ENCODE data around the gene CELF2.
"Not testable (repeated sequence)": the region's sequence is repeated elsewhere in the genome, so short reads cannot be mapped to it uniquely, and the experiment has no call there.

The CELF2 gene

GRCh38 chr10:11358923-11359575 lies 341.4 kb downstream of the CELF2 start:
- no peak overlapping the region for H3K4me3 ChIP-seq (ENCODE audit: control insufficient read depth, low read depth, low read length)
- TF ChIP-seq CTCF (conservative IDR thresholded peaks at IDR 0.05; ENCODE audit: control insufficient read depth, insufficient read depth, low read depth, low read length), result no peak
- DNase-seq (ENCODE audit: low read depth), result no peak

GRCh38 chr10:11359869-11360268 lies 342.2 kb downstream of the CELF2 start:
- H3K4me3 ChIP-seq (ENCODE audit: control insufficient read depth, low read depth, low read length), result no peak overlapping the region
- no peak for DNase-seq (ENCODE audit: low read depth)
- no peak for TF ChIP-seq CTCF (conservative IDR thresholded peaks at IDR 0.05; ENCODE audit: control insufficient read depth, insufficient read depth, low read depth, low read length)

- no peak for DNase-seq (ENCODE audit: low read depth)
- H3K4me3 ChIP-seq (ENCODE audit: control insufficient read depth, low read depth, low read length), result no peak overlapping the region
- TF ChIP-seq CTCF (conservative IDR thresholded peaks at IDR 0.05; ENCODE audit: control insufficient read depth, insufficient read depth, low read depth, low read length), result no peak
Observed at GRCh38 chr10:11363497-11363896, 345.8 kb downstream of the CELF2 start.

- no peak overlapping the region for H3K4me3 ChIP-seq (ENCODE audit: control insufficient read depth, low read depth, low read length)
- no peak for DNase-seq (ENCODE audit: low read depth)
- no peak for TF ChIP-seq CTCF (conservative IDR thresholded peaks at IDR 0.05; ENCODE audit: control insufficient read depth, insufficient read depth, low read depth, low read length)
Observed at GRCh38 chr10:11364241-11364640, 346.6 kb downstream of the CELF2 start.

GRCh38 chr10:11366889-11367288 lies 349.2 kb downstream of the CELF2 start:
- not testable (repeated sequence) for DNase-seq (ENCODE audit: low read depth); H3K4me3 ChIP-seq (ENCODE audit: control insufficient read depth, low read depth, low read length)

GRCh38 chr10:11367505-11367904 lies 349.8 kb downstream of the CELF2 start:
- H3K4me3 ChIP-seq (ENCODE audit: control insufficient read depth, low read depth, low read length), result no peak overlapping the region
- no peak for DNase-seq (ENCODE audit: low read depth)
- TF ChIP-seq CTCF (conservative IDR thresholded peaks at IDR 0.05; ENCODE audit: control insufficient read depth, insufficient read depth, low read depth, low read length), result no peak

GRCh38 chr10:11373717-11374171 lies 356.1 kb downstream of the CELF2 start:
- H3K4me3 ChIP-seq (ENCODE audit: control insufficient read depth, low read depth, low read length), result no peak overlapping the region
- TF ChIP-seq CTCF (conservative IDR thresholded peaks at IDR 0.05; ENCODE audit: control insufficient read depth, insufficient read depth, low read depth, low read length), result no peak
- no peak for DNase-seq (ENCODE audit: low read depth)

Data from fibroblast of mammary gland (primary cell).